ENCODE data around the gene IL12A.

The IL12A gene

DNA sequence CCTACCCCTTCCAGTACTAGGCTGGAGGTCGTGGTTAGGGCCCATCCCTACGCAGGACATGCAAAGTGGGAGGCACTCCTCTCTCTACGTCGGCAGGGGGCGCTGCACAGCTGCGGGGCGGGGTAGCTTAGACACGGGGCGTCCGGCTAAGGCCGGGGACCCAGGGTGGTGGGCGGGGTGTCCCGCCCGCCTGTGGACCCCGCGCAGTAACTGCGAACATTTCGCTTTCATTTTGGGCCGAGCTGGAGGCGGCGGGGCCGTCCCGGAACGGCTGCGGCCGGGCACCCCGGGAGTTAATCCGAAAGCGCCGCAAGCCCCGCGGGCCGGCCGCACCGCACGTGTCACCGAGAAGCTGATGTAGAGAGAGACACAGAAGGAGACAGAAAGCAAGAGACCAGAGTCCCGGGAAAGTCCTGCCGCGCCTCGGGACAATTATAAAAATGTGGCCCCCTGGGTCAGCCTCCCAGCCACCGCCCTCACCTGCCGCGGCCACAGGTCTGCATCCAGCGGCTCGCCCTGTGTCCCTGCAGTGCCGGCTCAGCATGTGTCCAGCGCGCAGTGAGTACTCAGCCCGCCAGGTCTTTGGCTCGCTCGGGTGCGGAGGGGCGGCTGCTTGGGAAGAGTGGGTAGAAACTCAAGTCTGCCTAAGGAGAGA lies at the start of gene IL12A:
Gene IL12A (plus strand): TSS at position 219 of the 655 bp plus-strand sequence.
- H3K4me3 ChIP-seq (ENCODE audit: low read depth, low read length) = peak within 1 kb of the TSS; percentile 72
- TF ChIP-seq, protein P1, sequence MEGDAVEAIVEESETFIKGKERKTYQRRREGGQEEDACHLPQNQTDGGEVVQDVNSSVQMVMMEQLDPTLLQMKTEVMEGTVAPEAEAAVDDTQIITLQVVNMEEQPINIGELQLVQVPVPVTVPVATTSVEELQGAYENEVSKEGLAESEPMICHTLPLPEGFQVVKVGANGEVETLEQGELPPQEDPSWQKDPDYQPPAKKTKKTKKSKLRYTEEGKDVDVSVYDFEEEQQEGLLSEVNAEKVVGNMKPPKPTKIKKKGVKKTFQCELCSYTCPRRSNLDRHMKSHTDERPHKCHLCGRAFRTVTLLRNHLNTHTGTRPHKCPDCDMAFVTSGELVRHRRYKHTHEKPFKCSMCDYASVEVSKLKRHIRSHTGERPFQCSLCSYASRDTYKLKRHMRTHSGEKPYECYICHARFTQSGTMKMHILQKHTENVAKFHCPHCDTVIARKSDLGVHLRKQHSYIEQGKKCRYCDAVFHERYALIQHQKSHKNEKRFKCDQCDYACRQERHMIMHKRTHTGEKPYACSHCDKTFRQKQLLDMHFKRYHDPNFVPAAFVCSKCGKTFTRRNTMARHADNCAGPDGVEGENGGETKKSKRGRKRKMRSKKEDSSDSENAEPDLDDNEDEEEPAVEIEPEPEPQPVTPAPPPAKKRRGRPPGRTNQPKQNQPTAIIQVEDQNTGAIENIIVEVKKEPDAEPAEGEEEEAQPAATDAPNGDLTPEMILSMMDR (IDR thresholded peaks at IDR 0.05; ENCODE audit: borderline replicate concordance, insufficient read depth, low read depth, low read length) = peak; percentile 97

DNA sequence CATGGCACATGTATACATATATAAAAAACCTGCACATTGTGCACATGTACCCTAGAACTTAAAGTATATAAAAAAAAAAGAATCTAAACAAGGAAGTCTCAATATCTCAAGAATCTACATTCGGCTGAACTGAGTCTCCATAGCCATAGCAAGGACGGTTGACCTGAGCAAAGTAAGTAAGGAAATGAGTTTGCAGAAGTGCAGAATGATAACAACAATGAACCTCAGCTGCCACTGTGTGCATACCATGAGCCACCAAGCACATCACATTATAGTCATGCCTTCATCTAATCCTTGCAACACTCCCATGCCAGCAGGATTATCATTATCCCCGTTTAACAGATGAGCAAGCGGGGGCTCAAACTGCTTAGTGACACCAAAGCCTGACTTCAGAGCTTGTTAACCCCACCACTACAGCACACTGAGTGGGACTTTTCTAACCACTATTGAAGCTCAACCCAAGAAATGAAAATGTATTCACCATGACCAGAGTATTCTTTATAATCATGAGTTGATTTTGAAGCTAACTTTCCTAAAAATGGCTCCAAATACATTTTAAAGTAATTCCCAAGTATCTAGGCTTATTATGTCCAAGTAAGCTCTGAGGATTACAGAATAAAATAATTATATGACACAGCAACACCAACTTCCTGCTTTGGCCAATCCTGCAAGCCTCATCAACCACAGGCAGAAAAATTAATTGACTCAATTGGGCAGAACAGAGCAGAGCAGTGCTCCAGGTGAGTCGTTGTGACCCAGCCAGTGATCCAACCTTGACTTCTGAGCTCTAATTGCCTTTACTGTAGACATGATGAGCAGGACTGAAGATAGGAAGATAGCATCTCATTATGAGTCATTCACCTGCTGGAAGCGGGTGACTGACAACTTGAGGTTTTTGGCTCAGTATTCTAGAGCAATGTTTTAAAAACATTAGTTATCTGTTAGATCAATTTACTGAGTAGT lies 47.3 kb upstream of the IL12A start:
- TF ChIP-seq, protein P1 (IDR thresholded peaks at IDR 0.05; ENCODE audit: borderline replicate concordance, insufficient read depth, low read depth, low read length) = no peak

DNA sequence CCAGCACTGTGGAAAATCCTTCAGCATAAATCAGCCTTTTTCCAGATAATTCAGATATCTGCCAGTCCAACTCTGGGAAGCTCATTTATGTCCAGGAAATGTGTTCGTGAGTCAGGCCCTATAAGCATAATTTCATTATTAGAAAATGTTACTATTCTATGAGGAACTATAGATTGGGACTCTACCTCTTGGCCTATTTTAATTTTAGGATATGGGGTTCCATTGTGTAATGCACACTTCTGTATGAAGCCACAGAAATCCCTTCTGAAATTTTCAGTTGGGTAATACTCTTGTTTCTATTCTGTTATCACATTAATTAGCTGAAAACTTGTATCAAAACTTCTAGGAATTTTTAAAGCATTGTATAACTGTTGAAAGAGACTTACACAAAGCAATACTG lies 43.9 kb upstream of the IL12A start:
- no peak overlapping the region for H3K4me3 ChIP-seq (ENCODE audit: low read depth, low read length)
- TF ChIP-seq, protein P1 (IDR thresholded peaks at IDR 0.05; ENCODE audit: borderline replicate concordance, insufficient read depth, low read depth, low read length) = no peak

More for the DNA sequence above, 47.3 kb upstream of the IL12A start:
- H3K4me3 ChIP-seq (ENCODE audit: low read depth, low read length) = no peak overlapping the region

DNA sequence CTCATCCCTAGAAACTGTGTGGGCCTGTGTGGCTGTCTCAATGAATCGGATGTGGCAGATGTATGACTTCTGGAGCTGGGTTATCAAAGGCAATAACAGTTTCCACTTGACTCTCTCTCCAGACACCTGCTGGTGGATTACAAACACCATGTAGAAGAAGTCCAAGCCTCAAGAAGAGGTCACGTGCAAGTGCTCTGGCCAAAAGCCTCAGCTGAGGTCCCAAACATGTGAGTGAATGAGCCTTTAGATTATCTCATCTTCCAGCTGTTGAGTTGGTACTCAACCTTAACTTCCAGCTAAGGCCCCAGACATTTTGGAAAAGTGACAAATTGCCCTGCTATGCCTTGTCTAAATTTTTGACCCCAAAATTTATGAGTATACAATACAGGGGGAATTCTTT lies 42.7 kb upstream of the IL12A start:
- H3K4me3 ChIP-seq (ENCODE audit: low read depth, low read length) = no peak overlapping the region
- TF ChIP-seq, protein P1 (IDR thresholded peaks at IDR 0.05; ENCODE audit: borderline replicate concordance, insufficient read depth, low read depth, low read length) = no peak

DNA sequence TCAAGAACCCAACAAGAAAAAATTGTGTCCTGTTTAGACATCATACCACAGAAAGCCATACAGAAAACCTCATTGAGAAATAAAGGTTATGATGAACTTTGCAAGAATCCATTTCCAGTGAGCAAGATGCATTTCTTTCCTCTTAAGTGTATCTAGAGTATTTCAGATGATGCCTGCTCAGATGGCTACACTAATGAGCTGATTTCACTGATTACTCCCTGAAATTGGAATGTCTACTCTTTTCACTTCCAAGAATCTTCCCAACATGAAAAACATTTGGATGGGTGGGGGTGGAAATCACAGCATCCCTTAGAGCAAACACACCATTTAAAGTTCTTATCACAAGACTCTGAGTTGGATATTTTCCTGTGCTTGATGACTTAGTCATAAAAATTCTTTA lies 41.4 kb upstream of the IL12A start:
- H3K4me3 ChIP-seq (ENCODE audit: low read depth, low read length) = no peak overlapping the region
- TF ChIP-seq, protein P1 (IDR thresholded peaks at IDR 0.05; ENCODE audit: borderline replicate concordance, insufficient read depth, low read depth, low read length) = no peak

DNA sequence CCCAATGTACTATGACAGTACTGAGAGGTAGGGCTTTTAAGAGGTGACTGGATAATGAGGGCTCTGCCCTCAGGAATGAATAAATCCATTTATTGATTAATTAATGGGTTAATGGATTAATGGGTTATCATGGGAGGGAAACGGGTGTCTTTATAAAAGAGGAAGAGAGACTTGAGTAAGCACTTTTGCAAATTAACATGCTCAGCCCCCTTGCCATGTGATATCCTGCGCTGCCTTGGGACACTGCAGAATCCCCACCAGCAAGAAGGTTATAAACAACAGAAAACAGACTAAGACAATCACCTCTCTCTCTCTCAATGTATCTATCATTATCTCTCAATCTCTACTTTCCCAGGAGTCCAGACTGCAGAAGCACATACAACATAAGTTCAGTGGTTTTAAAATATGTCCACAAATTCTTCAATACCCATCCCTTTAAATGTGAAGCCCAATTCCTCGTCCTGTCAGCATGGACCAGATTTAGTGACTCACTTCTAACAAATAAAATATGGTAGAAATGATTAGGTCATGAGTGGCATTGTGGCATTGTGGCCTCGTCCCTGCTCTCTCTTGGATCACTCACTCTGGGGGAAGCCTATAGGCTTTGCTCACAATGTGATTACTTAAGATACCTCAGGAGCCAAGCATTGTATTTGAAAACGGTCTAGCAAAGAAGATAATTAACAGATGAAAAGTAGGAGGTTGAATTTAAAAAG lies 40.0 kb upstream of the IL12A start:
- TF ChIP-seq, protein P1 (IDR thresholded peaks at IDR 0.05; ENCODE audit: borderline replicate concordance, insufficient read depth, low read depth, low read length) = no peak
- no peak overlapping the region for H3K4me3 ChIP-seq (ENCODE audit: low read depth, low read length)

Data from GM12875 (cell line).